GM12875 (cell line): ENCODE measurements around the gene TLE7.

Experiments
- H3K4me3 ChIP-seq: one replicate; pipeline ENCODE4 v1.5.1; 2011; ENCODE audit warnings: low read depth, low read length, control low read depth
- CTCF ChIP-seq: IDR thresholded peaks from 2 replicates; pipeline ENCODE4 v1.5.1; 2011; ENCODE audit warnings: low read depth, mild to moderate bottlenecking, control low read depth, inconsistent platforms, low read length, moderate library complexity, borderline replicate concordance; ENCODE audit not compliant: insufficient read depth

Gene TLE7

DNA sequence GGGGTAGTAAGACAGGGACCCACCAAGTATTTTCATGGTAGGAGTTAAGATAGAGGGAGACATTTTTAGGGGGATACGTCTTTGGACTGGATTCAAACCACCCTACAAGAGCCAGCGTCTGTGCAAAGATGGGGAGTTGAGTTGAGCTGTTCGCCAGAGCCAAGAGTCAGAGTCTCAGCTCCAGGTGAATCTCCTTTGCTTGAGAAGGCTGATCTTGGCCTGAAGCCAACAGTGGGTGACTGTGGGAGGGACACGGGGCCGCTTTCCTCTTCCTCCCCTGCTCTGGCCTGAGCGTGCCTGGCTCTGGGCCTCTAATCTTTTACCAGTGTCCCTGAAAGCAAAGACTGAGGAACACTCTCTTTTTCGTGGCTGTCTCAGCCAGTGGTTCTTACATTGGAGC lies 5.4 kb downstream of the TLE7 start:
- no peak for TF ChIP-seq CTCF
- no peak overlapping the region for H3K4me3 ChIP-seq

DNA sequence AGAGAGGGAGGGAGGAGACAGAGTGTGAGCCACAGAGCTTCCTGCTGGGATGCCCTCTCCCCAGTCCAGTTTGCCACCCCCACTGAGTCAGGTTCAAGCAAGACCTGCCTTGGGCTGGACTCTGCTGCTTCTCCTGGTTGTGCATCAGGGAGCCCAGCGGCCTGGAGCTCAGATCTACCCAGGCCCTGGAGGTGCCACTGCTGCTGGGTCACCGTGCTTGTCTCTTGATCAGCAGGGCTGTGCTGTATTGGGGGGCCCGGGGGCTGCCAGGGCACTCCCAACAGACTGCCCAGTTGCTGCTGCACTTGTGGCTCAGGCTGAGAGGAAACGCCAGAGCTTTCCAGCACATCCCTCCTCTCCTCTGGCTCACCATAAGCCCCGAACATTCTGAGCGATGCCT lies 8.9 kb downstream of the TLE7 start:
- no peak for TF ChIP-seq CTCF
- H3K4me3 ChIP-seq = no peak overlapping the region

DNA sequence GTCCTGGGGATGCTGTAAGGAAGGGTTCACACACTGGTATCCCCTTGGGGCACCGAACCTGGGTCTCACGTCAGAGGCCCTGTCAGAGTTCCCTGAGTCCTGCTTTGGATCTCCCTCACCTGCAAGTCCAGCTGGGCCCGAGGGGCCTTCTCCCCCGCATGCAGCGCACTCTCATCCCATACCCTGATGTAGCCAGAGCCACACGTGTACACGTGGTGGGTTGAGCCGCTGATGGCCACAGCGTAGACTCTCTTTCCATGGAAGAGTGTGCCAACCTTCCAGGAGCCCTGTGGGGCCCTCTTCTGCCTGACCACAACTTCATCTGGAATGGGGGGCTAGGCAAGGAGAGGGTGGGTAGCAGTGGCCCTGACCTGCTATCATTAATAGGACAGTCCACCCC lies 9.9 kb downstream of the TLE7 start:
- H3K4me3 ChIP-seq = no peak overlapping the region
- TF ChIP-seq CTCF = no peak

GRCh38 chr16:71431176-71431575 lies 10.7 kb downstream of the TLE7 start:
- H3K4me3 ChIP-seq = no peak overlapping the region
- TF ChIP-seq CTCF = no peak

- no peak for TF ChIP-seq CTCF
- no peak overlapping the region for H3K4me3 ChIP-seq
These were observed 11.1 kb downstream of the TLE7 start for GRCh38 chr16:71430744-71431143.

GRCh38 chr16:71429581-71429980 lies 12.3 kb downstream of the TLE7 start:
- TF ChIP-seq CTCF = no peak
- no peak overlapping the region for H3K4me3 ChIP-seq

GRCh38 chr16:71428883-71429282 lies 13.0 kb downstream of the TLE7 start:
- no peak for TF ChIP-seq CTCF
- H3K4me3 ChIP-seq = no peak overlapping the region

GRCh38 chr16:71428385-71428784 lies 13.5 kb downstream of the TLE7 start:
- no peak overlapping the region for H3K4me3 ChIP-seq
- no peak for TF ChIP-seq CTCF
